OCI-LY7 (cell line): Measurements from ENCODE around the gene IGF1R. TPM values are rescaled to one million over a fixed set of nuclear protein-coding genes. Genes with fewer than 3 reads are reported as not detected.

Source experiments
- BruUV-seq: library from RNA; stranded (reverse); fragments of 400-500 nt; replicated peaks from 2 replicates; lab custom pipeline; 2021; lab: Mats Ljungman, UMichigan
- CTCF ChIA-PET: fragments of 300-600 bp; sonication (Branson Sonifier 250); formaldehyde crosslinking; loops from one replicate; lab custom pipeline; 2022; ENCODE audit warnings: antibody characterized with exemption; ENCODE audit not compliant: unreplicated experiment; lab: Charles Lee
- POLR2A ChIA-PET: fragments of 300-600 bp; sonication (Branson Sonifier 250); formaldehyde crosslinking; loops from one replicate; lab custom pipeline; 2022; ENCODE audit warnings: antibody characterized with exemption; lab: Charles Lee
- DNase-seq: peaks from one replicate; pipeline ENCODE4 v3.0.0-alpha.2; 2015; ENCODE audit warnings: low spot score
- H2AFZ ChIP-seq: fragments of 200-600 bp; sonication (generic), shearing (Covaris generic); 2 replicates; pipeline ENCODE4 v1.6.1; 2014; ENCODE audit warnings: mild to moderate bottlenecking, antibody characterized with exemption, low read length, moderate library complexity
- H3K27ac ChIP-seq: fragments of 200-600 bp; sonication (generic); 2 replicates; pipeline ENCODE4 v1.5.1; 2014; ENCODE audit warnings: mixed run types, low read depth, mild to moderate bottlenecking, moderate library complexity, low read length, inconsistent platforms; ENCODE audit not compliant: poor library complexity, severe bottlenecking
- H3K36me3 ChIP-seq: fragments of 200-600 bp; sonication (generic); 2 replicates; pipeline ENCODE4 v1.6.1; 2014; ENCODE audit warnings: mild to moderate bottlenecking, antibody characterized with exemption, low read length, moderate library complexity, mixed read lengths; ENCODE audit not compliant: insufficient read depth
- H3K4me1 ChIP-seq: fragments of 200-600 bp; sonication (generic); 2 replicates; pipeline ENCODE4 v1.5.1; 2014; ENCODE audit warnings: mild to moderate bottlenecking, low read length; ENCODE audit not compliant: insufficient read depth, poor library complexity, severe bottlenecking
- H3K4me2 ChIP-seq: fragments of 200-600 bp; sonication (generic); 2 replicates; pipeline ENCODE4 v1.6.1; 2014; ENCODE audit warnings: mild to moderate bottlenecking, low read length
- H3K4me3 ChIP-seq: fragments of 200-600 bp; sonication (generic); 2 replicates; pipeline ENCODE4 v1.5.1; 2014; ENCODE audit warnings: mild to moderate bottlenecking, low read depth, low read length; ENCODE audit not compliant: poor library complexity, severe bottlenecking
- H3K79me2 ChIP-seq: fragments of 200-600 bp; sonication (generic); 2 replicates; pipeline ENCODE4 v1.6.1; 2016; ENCODE audit warnings: low read depth, mild to moderate bottlenecking, low read length, moderate library complexity, mixed read lengths; ENCODE audit not compliant: insufficient read depth
- H3K9me2 ChIP-seq: fragments of 200-600 bp; sonication (generic); 2 replicates; pipeline ENCODE4 v1.6.1; 2016; ENCODE audit warnings: mild to moderate bottlenecking, low read length, mixed read lengths; ENCODE audit not compliant: insufficient read depth
- H3K9me3 ChIP-seq: fragments of 200-600 bp; sonication (generic); 2 replicates; pipeline ENCODE4 v1.6.1; 2014; ENCODE audit warnings: mild to moderate bottlenecking, mixed run types, low read length, mixed read lengths
- H4K20me1 ChIP-seq: fragments of 200-600 bp; sonication (generic); 2 replicates; pipeline ENCODE4 v1.6.1; 2014; ENCODE audit warnings: mild to moderate bottlenecking, antibody characterized with exemption, low read length, moderate library complexity, mixed read lengths; ENCODE audit not compliant: insufficient read depth
- EZH2phosphoT487 ChIP-seq: fragments of 200-600 bp; sonication (generic); IDR thresholded peaks from 2 replicates; pipeline ENCODE4 v1.6.1; 2018; ENCODE audit warnings: low read depth, borderline replicate concordance, mild to moderate bottlenecking, mixed run types, antibody characterized with exemption, low read length, moderate library complexity, mixed read lengths
- intact Hi-C: fragments of 100-400 bp; cut with micrococcal nuclease; formaldehyde crosslinking; loops from one replicate; pipeline ENCODE4 v1.10.0; 2022; ENCODE audit not compliant: unreplicated experiment
- total RNA-seq, 2 experiments: library from RNA; depleted of rRNA in 1 of 2; stranded (reverse); fragments of >200 nt in 1 of 2; shearing (Covaris generic) in 1 of 2; gene quantifications; 2 replicates each; pipeline ENCODE4 v1.2.3, GENCODE V29; 2014 to 2022
- TF ChIP-seq, protein P1 (sequence below): fragments of 200-600 bp; sonication (generic); conservative IDR thresholded peaks from 2 replicates; pipeline ENCODE4 v1.5.1; 2014; ENCODE audit warnings: mild to moderate bottlenecking, antibody characterized with exemption, low read length, moderate library complexity, mixed read lengths

Gene IGF1R
- total RNA-seq, 2 experiments from 2014 or later, result 26.5 to 29.1 TPM

DNA sequence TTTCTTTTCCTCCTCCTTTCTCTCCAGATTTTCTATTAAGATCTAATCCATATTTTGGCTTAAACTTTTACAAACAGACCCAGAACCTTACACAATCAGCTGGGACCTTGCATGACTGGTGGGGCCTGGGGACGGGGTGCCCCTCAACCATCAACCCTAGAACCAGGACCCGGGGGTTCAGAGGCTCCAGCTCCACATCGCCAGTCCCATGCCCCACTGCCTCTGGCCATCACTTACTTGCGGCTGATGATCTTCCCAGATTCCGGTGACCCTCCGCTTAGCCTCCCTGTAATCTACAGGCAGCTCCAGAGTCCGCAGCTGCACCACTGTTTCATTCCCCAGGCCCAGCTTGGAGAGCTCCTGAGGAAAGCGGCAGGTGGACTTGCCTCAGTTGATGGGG, 322.5 kb downstream of the IGF1R start:
- H4K20me1 ChIP-seq, result no peaks in the 10 kb centered on the region
- no peaks in the 10 kb centered on the region for H3K9me2 ChIP-seq
- POLR2A ChIA-PET, result no interaction called here
- DNase-seq, result no peak
- no TSS peak for BruUV-seq
- TF ChIP-seq, protein P1, sequence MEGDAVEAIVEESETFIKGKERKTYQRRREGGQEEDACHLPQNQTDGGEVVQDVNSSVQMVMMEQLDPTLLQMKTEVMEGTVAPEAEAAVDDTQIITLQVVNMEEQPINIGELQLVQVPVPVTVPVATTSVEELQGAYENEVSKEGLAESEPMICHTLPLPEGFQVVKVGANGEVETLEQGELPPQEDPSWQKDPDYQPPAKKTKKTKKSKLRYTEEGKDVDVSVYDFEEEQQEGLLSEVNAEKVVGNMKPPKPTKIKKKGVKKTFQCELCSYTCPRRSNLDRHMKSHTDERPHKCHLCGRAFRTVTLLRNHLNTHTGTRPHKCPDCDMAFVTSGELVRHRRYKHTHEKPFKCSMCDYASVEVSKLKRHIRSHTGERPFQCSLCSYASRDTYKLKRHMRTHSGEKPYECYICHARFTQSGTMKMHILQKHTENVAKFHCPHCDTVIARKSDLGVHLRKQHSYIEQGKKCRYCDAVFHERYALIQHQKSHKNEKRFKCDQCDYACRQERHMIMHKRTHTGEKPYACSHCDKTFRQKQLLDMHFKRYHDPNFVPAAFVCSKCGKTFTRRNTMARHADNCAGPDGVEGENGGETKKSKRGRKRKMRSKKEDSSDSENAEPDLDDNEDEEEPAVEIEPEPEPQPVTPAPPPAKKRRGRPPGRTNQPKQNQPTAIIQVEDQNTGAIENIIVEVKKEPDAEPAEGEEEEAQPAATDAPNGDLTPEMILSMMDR, result no peak
- TF ChIP-seq EZH2phosphoT487, result no peak
- no peaks in the 10 kb centered on the region for H3K9me3 ChIP-seq
- intact Hi-C loops, result no loop called here
- no peaks in the 10 kb centered on the region for H3K36me3 ChIP-seq
- no peak overlapping the region for H3K27ac ChIP-seq
- no peaks in the 10 kb centered on the region for H3K4me1 ChIP-seq
- H3K4me3 ChIP-seq, result no peak overlapping the region
- CTCF ChIA-PET, result no interaction called here
- no peak overlapping the region for H3K4me2 ChIP-seq
- no peaks in the 10 kb centered on the region for H3K79me2 ChIP-seq
- H2AFZ ChIP-seq, result no peak overlapping the region

DNA sequence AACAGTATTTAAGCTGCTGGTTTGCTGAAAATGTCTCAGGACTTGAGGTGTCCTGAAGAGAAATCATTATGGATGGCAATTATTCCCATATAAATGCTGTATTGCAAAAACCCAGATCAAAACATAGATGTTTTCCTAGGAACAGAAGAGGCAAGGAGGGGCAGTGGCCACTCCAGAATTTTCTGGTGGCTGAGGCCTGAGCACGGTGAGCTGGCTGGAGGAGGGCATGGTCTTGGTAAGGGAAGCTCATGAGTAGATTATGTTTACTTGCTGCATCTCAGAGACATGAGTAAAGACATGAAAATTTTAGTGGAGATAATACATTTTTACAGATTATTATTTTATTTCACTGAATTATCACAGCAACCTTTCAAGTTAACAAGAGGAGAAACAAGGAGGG, 328.2 kb downstream of the IGF1R start:
- DNase-seq, result no peak
- H4K20me1 ChIP-seq, result no peaks in the 10 kb centered on the region
- TF ChIP-seq EZH2phosphoT487, result no peak
- TF ChIP-seq, protein P1, result no peak
- BruUV-seq, result no TSS peak
- intact Hi-C loops, result no loop called here
- no peaks in the 10 kb centered on the region for H3K9me2 ChIP-seq
- no peaks in the 10 kb centered on the region for H3K4me1 ChIP-seq
- ChIA-PET POLR2A (no interaction called here), CTCF (no interaction called here)
- no peak overlapping the region for H3K4me3 ChIP-seq
- H3K9me3 ChIP-seq, result no peaks in the 10 kb centered on the region
- H3K79me2 ChIP-seq, result no peaks in the 10 kb centered on the region
- H3K36me3 ChIP-seq, result no peaks in the 10 kb centered on the region
- no peak overlapping the region for H2AFZ ChIP-seq
- H3K27ac ChIP-seq, result no peak overlapping the region
- H3K4me2 ChIP-seq, result no peak overlapping the region

DNA sequence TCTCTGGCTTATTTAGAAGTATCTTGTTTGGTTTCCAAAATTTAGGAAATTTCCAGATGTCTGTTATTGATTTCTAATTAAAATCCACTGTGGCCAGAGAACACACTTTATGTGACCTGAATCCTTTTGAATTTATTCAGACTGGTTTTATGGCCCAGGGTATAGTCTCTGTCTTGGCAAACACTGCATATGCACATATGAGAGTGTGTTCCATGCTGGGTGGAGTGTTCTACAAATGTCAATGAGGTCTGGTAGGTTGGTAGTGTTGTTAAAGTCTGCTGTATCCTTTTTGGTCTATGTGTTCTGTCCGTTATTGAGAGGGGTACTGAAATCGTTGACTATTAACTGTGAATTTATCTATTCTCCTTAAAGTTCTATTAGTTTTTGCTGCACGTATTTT, 329.1 kb downstream of the IGF1R start:
- no peak overlapping the region for H3K27ac ChIP-seq
- no TSS peak for BruUV-seq
- no peaks in the 10 kb centered on the region for H4K20me1 ChIP-seq
- DNase-seq, result no peak
- intact Hi-C loops, result no loop called here
- no peak overlapping the region for H3K4me2 ChIP-seq
- H3K36me3 ChIP-seq, result no peaks in the 10 kb centered on the region
- no peaks in the 10 kb centered on the region for H3K4me1 ChIP-seq
- CTCF ChIA-PET, result no interaction called here
- H3K9me3 ChIP-seq, result no peaks in the 10 kb centered on the region
- H3K9me2 ChIP-seq, result no peaks in the 10 kb centered on the region
- POLR2A ChIA-PET, result no interaction called here
- TF ChIP-seq EZH2phosphoT487, result no peak
- TF ChIP-seq, protein P1, result no peak
- H3K4me3 ChIP-seq, result no peak overlapping the region
- H2AFZ ChIP-seq, result no peak overlapping the region
- H3K79me2 ChIP-seq, result no peaks in the 10 kb centered on the region
